Activated CD4-positive, CD25-positive, alpha-beta regulatory T cell treated with anti-CD3 and anti-CD28 coated beads, Interleukin-2, amount 50 U/mL, for 16 hours (primary cell): ENCODE results near the gene IGF2BP3.

Experiments used
- DNase-seq: peaks from one replicate; pipeline ENCODE4 v3.0.0-alpha.2; 2020; ENCODE audit warnings: low read depth, low spot score

IGF2BP3 gene

GRCh38 chr7:23378996-23379395, 91.3 kb downstream of the IGF2BP3 start:
- DNase-seq, result no peak

- DNase-seq, result no peak
These were observed 93.2 kb downstream of the IGF2BP3 start for GRCh38 chr7:23377134-23377533.

- peak; percentile 6 for DNase-seq
These were observed 96.9 kb downstream of the IGF2BP3 start for GRCh38 chr7:23373151-23374004.

GRCh38 chr7:23372611-23373010, 97.7 kb downstream of the IGF2BP3 start:
- no peak for DNase-seq

GRCh38 chr7:23371654-23372053, 98.6 kb downstream of the IGF2BP3 start:
- DNase-seq, result no peak

GRCh38 chr7:23369695-23370404, 100.4 kb downstream of the IGF2BP3 start:
- no peak for DNase-seq

GRCh38 chr7:23369100-23369499, 101.2 kb downstream of the IGF2BP3 start:
- no peak for DNase-seq

GRCh38 chr7:23358152-23358674, 112.1 kb downstream of the IGF2BP3 start:
- DNase-seq, result no peak

GRCh38 chr7:23357190-23358093, 112.8 kb downstream of the IGF2BP3 start:
- DNase-seq, result no peak

- DNase-seq, result no peak
These were observed 113.6 kb downstream of the IGF2BP3 start for GRCh38 chr7:23356726-23357125.

- DNase-seq, result no peak
These were observed 114.1 kb downstream of the IGF2BP3 start for GRCh38 chr7:23356168-23356567.

- no peak for DNase-seq
These were observed 117.1 kb downstream of the IGF2BP3 start for GRCh38 chr7:23353172-23353571.

GRCh38 chr7:23350466-23350865, 119.8 kb downstream of the IGF2BP3 start:
- no peak for DNase-seq

- no peak for DNase-seq
These were observed 120.7 kb downstream of the IGF2BP3 start for GRCh38 chr7:23349484-23350157.

GRCh38 chr7:23347682-23348180, 122.6 kb downstream of the IGF2BP3 start:
- no peak for DNase-seq

GRCh38 chr7:23347033-23347681, 123.1 kb downstream of the IGF2BP3 start:
- no peak for DNase-seq

GRCh38 chr7:23346316-23346715, 124.0 kb downstream of the IGF2BP3 start:
- no peak for DNase-seq

GRCh38 chr7:23345601-23346000, 124.7 kb downstream of the IGF2BP3 start:
- DNase-seq, result no peak

GRCh38 chr7:23343806-23344475, 126.3 kb downstream of the IGF2BP3 start:
- no peak for DNase-seq

GRCh38 chr7:23343102-23343501, 127.2 kb downstream of the IGF2BP3 start:
- DNase-seq, result no peak
